GM19328 (cell line): Measurements from ENCODE around the gene CTNNA3.
A peak's percentile ranks its signal among the peaks of the same experiment; 100 is the strongest.

Experiments used
- ATAC-seq: cut with Tn5 transposase; IDR thresholded peaks from one replicate; pipeline ENCODE4 v1.9.1; 2021; ENCODE audit warnings: mild to moderate bottlenecking, moderate library complexity; ENCODE audit not compliant: unreplicated experiment

CTNNA3 gene

DNA sequence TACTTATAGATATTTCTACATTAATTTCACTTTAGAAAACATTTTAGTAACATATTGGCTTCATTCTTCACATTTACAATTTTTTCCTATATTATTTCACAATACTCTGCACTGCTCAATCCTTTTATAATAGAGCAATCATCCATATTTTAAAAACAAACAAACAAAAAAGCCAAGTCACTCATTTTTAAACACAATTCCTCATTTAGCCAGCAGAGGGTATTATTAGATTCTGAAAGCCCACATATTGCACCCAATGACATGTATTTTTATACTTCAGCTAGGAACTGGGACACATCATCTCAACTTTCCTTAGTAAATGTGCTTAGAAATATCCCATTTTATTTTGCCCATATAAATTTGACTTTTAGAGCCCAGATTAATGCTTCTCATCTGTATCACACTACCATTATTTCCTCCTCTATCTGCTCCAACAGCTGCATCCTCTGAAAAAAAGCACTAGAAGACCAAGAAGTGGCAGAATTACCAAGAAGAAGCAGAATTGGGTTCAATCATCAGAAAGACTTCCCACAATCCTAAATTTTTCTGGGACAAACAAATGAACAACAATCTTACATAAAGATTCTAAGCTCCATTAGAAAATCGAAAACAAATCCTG, 29.5 kb downstream of the CTNNA3 start:
- ATAC-seq = no peak

- no peak for ATAC-seq
Observed at GRCh38 chr10:67665491-67665890, 30.5 kb downstream of the CTNNA3 start.

DNA sequence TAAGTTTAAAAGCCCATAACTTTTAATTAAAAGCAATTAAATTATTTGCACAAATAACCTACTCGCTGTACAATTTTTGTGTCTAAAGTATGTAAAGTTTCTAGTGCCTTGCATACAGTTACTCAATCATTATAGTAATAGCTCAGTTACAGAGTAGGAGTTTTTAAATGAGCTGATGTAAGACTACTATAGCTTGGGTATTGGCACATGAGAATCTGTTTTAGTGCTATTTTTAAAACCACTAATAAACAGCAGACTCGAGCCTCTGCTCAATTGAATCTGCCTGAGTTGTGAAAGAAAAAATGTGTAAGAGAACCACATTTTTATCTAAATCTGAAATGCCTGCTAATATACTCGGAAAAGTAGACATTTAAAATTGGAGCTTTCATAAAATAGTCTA, 31.1 kb downstream of the CTNNA3 start:
- ATAC-seq = no peak

- ATAC-seq = no peak
Observed at GRCh38 chr10:67663449-67664087, 32.4 kb downstream of the CTNNA3 start.

- ATAC-seq = no peak
Observed at GRCh38 chr10:67662415-67662814, 33.6 kb downstream of the CTNNA3 start.

DNA sequence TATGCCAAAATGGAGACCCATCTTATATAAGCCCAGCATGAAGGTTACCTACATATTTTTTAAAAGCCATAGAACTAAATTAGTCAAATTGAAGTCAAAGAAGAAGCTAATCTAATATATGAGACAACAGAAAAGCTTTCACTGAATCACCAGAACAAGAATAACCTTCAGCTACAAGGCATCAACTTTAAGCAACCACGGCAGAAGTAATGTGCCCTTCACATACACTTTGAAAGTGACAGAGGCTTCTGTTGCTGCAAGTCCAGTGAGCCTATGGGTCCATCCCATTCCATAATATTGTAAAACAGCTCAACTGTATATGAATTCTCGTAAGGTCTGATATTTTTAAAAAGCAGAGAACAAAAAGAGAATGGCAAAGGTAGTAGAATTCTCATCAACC, 36.5 kb downstream of the CTNNA3 start:
- ATAC-seq = no peak

GRCh38 chr10:67657775-67658174, 38.2 kb downstream of the CTNNA3 start:
- no peak for ATAC-seq

GRCh38 chr10:67650558-67650957, 45.4 kb downstream of the CTNNA3 start:
- ATAC-seq = no peak

DNA sequence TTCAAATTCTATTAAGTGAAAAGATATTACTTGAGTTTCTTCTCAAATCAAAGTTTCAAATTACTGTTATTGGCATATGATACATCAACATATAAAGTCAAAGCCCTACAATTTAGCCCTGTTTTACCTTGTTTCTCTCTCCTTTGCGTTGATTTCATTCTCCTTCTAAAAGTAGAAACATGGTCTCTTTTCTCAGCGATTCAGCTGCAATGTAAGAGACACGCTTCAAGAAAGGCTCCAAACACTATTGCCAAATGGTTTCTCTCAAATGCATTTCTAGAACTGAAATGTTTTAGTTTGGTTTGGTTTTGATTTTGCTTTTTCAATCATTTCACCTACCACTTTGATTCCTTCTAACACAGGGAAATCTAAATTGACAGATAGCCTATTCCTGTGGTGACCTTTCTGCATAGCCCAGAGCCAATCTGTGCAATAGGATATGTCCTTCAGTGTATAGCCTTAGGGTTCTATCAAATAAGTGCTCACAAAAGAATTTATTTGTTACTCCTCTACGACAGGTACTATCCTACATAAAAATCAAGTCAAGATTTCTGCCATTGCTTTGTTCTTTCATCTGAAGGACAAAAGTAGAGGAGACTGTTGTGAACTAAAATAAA, 47.3 kb downstream of the CTNNA3 start:
- ATAC-seq = no peak

GRCh38 chr10:67630904-67631303, 65.1 kb downstream of the CTNNA3 start:
- ATAC-seq = no peak

DNA sequence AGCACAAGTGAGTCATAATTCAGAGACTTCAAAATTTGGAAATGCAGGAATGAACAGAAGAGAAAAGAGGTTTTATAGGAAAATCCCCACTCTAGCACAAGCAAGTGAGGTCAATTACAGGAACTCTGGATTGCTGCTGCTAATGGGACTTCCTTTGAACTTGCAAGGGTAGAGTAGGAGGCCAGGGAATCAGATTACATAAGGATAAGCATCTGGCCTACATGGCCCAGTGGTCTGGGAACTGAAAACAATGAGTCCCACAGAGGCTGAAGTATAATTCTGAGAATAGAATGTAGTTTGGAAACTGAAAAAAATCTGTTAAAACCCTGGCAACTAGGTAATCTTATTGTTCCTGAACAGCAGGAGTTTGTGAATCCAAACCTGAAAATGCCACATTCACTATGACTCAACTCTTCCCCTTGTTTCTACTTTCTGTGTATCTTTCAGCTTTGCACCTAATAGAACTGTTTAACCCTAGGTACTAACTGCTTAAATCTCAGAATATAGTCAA, 66.5 kb downstream of the CTNNA3 start:
- no peak for ATAC-seq

DNA sequence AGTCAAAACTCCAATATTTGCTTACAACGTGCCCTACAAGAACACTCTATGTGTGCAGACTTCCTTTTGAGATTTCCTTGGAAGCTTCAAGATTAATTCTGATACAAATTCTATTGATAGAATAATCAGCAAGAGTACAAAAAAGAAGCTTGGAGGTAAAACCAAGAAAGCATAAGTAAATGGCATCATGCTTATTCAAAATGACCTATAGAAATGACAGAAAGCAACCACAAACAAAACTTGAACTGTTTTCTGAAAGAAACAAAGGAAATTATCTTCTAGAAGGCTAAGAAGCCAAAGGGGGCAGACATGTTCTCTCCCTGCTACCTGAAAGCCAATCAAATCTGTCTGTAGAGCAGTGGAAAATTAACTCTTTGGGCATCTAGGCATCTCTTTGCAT, 73.0 kb downstream of the CTNNA3 start:
- no peak for ATAC-seq

- no peak for ATAC-seq
Observed at GRCh38 chr10:67622511-67622910, 73.5 kb downstream of the CTNNA3 start.

DNA sequence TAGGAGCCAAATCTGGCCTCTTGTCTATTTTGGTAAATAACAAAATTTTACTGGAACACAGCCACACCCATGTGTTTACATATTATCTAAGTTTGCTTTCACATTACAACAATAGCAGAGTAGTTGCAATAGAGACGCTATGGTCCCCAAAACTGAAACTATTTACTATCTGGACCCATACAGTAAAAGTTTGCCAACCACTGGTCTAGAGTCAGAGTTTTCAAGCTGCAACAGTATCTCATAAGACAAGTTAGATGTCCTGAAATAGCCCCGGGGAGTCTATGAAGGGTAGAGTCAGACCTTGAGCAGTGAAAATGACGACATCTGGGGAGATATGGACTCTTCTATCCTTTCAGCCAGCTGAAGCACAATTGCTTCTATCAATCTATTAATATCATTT, 74.2 kb downstream of the CTNNA3 start:
- ATAC-seq = no peak

DNA sequence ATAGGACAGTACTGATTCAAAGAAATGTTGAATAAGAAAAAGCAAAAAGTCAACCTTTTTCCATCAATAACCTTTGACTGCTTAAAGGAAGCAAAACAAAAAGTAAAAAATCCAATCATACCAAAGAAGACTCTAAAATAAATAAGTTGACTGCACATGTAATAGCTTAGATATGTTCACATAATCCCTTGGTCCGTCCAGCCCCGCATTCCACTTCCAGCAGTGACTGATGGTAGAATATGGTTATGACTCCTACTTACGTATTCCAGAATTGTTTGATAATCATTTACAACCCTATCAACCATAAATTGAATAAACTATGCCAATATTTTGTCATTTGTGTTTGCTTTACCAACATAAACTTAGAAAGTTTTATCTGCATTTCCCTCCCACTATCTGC, 77.9 kb downstream of the CTNNA3 start:
- no peak for ATAC-seq

- ATAC-seq = peak; percentile 98
Observed at GRCh38 chr10:67612577-67613537, 83.1 kb downstream of the CTNNA3 start.

- ATAC-seq = no peak
Observed at GRCh38 chr10:67612176-67612575, 83.8 kb downstream of the CTNNA3 start.

DNA sequence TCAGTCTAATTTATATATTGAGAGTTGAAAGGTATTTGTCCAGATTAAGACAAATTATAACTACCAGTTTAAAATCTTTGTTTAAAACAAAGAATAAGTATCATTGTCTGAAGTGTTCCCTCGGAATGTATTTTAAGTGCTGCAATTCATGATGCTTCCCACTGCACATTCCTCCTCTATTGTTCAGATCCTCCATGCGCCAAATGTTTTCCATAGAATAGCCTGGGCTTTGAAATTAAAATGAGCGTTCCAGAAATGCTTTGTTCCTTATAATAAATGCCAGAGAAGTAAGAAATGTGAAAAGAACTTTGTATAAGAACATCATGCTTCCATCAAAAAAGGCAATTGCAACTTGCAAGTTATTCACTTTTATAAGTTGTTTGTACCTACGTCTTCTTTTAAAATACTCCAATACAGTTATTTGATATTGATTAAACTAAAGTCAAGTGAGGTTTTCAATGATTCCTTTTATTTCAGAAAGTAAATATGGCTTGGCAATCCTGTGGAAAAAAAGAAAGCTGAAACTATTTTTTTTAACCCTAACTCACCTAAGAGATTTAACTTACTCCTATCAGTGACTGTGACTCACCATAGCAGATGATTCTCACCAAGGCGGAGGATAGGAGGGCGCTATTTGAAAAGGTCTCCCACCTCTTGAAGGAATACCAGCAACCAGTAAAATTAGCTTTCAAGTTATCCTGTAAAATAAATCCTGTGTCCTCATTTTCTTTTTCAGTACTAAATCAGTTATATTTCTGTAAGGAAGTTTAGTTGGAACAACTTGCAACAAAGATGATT, 85.8 kb downstream of the CTNNA3 start:
- ATAC-seq = no peak

GRCh38 chr10:67608001-67608400, 88.0 kb downstream of the CTNNA3 start:
- ATAC-seq = no peak

DNA sequence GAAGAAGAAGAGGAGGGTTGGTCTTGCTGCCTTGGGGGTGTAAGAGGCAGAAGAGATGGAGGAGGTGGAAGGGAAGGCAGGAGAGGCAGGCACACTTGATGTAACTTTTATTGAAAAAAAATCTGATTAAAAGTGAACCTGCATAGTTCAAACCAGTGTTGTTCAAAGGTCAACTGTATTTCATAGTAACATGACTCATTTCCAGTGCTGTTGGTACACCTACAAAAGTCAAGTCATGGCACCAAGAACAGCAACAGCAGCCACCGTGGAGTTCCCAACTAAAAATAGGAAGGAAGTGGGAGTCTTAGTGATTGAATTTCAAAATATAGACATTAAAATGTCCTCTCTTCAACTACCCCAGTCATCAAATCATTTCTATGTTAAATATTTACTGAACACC, 88.5 kb downstream of the CTNNA3 start:
- ATAC-seq = no peak
